HG02759 (cell line): ENCODE data around the gene FXR1.
A peak's percentile ranks its signal among the peaks of the same experiment; 100 is the strongest.
"Not testable (repeated sequence)": the region's sequence is repeated elsewhere in the genome, so short reads cannot be mapped to it uniquely, and the experiment has no call there.

Experiments
- ATAC-seq: cut with Tn5 transposase; IDR thresholded peaks from one replicate; pipeline ENCODE4 v1.9.1; 2021; ENCODE audit warnings: mild to moderate bottlenecking, moderate library complexity; ENCODE audit not compliant: unreplicated experiment

The FXR1 gene

GRCh38 chr3:180932819-180933218 lies 20.3 kb downstream of the FXR1 start:
- no peak for ATAC-seq

GRCh38 chr3:180934638-180935037 lies 22.2 kb downstream of the FXR1 start:
- ATAC-seq: no peak

GRCh38 chr3:180940826-180941225 lies 28.4 kb downstream of the FXR1 start:
- ATAC-seq: no peak

GRCh38 chr3:180947761-180948390 lies 35.4 kb downstream of the FXR1 start:
- peak; percentile 67 for ATAC-seq

- no peak for ATAC-seq
Measured at GRCh38 chr3:180959691-180960090, 47.2 kb downstream of the FXR1 start.

- ATAC-seq: no peak
Measured at GRCh38 chr3:180961087-180961486, 48.6 kb downstream of the FXR1 start.

- ATAC-seq: no peak
Measured at GRCh38 chr3:180961552-180961951, 49.1 kb downstream of the FXR1 start.

GRCh38 chr3:180962530-180962929 lies 50.1 kb downstream of the FXR1 start:
- no peak for ATAC-seq

GRCh38 chr3:180970931-180971330 lies 58.5 kb downstream of the FXR1 start:
- no peak for ATAC-seq

- ATAC-seq: peak; percentile 53
Measured at GRCh38 chr3:180973543-180973942, 61.1 kb downstream of the FXR1 start.

GRCh38 chr3:180974286-180974685 lies 61.8 kb downstream of the FXR1 start:
- ATAC-seq: no peak

- no peak for ATAC-seq
Measured at GRCh38 chr3:180977498-180977897, 65.0 kb downstream of the FXR1 start.

GRCh38 chr3:180979961-180980360 lies 67.5 kb downstream of the FXR1 start:
- ATAC-seq: no peak

GRCh38 chr3:180980611-180981010 lies 68.1 kb downstream of the FXR1 start:
- no peak for ATAC-seq

GRCh38 chr3:180981912-180982311 lies 69.4 kb downstream of the FXR1 start:
- no peak for ATAC-seq

- ATAC-seq: no peak
Measured at GRCh38 chr3:180983136-180983535, 70.7 kb downstream of the FXR1 start.

GRCh38 chr3:180986366-180986765 lies 73.9 kb downstream of the FXR1 start:
- ATAC-seq: not testable (repeated sequence)

GRCh38 chr3:180987344-180987743 lies 74.9 kb downstream of the FXR1 start:
- ATAC-seq: no peak

GRCh38 chr3:180989291-180990163 lies 77.1 kb downstream of the FXR1 start, which contains the start of gene DNAJC19:
DNAJC19 (minus strand) TSS chr3:180989736; CDS start chr3:180989602, 134 bp downstream.
- peak; percentile 95 for ATAC-seq

GRCh38 chr3:180990505-180990904 lies 78.0 kb downstream of the FXR1 start:
- no peak for ATAC-seq

- no peak for ATAC-seq
Measured at GRCh38 chr3:180996415-180996932, 84.0 kb downstream of the FXR1 start.

GRCh38 chr3:181002331-181002730 lies 89.9 kb downstream of the FXR1 start:
- not testable (repeated sequence) for ATAC-seq
